Thyroid gland (tissue), 4 donors: ENCODE results near the gene NACC1.

Experiments used
- POLR2A ChIP-seq, 2 donors: fragments of 450-650 bp; IDR thresholded peaks; one replicate each; pipeline ENCODE4 v1.6.1; 2017; ENCODE audit warnings: antibody characterized with exemption in 2 of 2, mild to moderate bottlenecking in 2 of 2, moderate library complexity in 1 of 2
- TF ChIP-seq, protein P1 (sequence below), 6 experiments: fragments of 200-600 bp in 3 of 6; fragments of 450-650 bp in 3 of 6; sonication (generic) in 3 of 6; IDR thresholded peaks; one replicate each; pipeline ENCODE4 v1.5.1; 2016 to 2019; ENCODE audit warnings: antibody characterized with exemption in 6 of 6, mild to moderate bottlenecking in 2 of 6, inconsistent platforms in 1 of 6, moderate library complexity in 1 of 6

DNA sequence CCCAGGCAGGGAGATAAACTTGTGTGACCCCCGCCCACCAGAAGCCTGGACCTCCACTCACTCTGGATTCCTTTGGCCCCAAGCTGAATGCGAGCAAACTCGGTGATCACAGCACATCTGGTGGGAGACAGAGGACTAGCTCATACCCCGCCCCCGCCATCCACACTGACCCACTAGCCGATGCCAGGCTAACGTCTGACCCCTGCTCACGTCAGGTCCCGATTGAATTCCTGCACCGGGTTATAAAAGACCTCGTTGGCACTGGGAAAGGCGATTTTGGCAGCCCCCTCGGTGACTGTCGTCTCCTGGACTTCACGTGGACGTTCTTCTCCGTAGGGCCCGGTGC is 2.2 kb upstream of the NACC1 start:
- TF ChIP-seq, protein P1, sequence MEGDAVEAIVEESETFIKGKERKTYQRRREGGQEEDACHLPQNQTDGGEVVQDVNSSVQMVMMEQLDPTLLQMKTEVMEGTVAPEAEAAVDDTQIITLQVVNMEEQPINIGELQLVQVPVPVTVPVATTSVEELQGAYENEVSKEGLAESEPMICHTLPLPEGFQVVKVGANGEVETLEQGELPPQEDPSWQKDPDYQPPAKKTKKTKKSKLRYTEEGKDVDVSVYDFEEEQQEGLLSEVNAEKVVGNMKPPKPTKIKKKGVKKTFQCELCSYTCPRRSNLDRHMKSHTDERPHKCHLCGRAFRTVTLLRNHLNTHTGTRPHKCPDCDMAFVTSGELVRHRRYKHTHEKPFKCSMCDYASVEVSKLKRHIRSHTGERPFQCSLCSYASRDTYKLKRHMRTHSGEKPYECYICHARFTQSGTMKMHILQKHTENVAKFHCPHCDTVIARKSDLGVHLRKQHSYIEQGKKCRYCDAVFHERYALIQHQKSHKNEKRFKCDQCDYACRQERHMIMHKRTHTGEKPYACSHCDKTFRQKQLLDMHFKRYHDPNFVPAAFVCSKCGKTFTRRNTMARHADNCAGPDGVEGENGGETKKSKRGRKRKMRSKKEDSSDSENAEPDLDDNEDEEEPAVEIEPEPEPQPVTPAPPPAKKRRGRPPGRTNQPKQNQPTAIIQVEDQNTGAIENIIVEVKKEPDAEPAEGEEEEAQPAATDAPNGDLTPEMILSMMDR (IDR thresholded peaks at IDR 0.05): no peak
- TF ChIP-seq POLR2A (IDR thresholded peaks at IDR 0.05): no peak
